Activated B cell treated with CpG ODN at 0.5 μM for 24 hours (primary cell): ENCODE results near the gene IRF4. TPM values are rescaled to one million over a fixed set of nuclear protein-coding genes. Genes with fewer than 3 reads are reported as not detected.
A peak's percentile ranks its signal among the peaks of the same experiment; 100 is the strongest.

Experiments
- ATAC-seq: fragments of 200-7000 bp; cut with Tn5 transposase; one replicate; pipeline ENCODE4 v1.10.0; 2021; ENCODE audit warnings: low read depth, mild to moderate bottlenecking, moderate library complexity
- CTCF ChIA-PET: fragments of 350-600 bp; sonication (Branson Sonifier 250); formaldehyde crosslinking; loops from one replicate; lab custom pipeline; 2021; ENCODE audit warnings: antibody characterized with exemption; lab: Charles Lee
- POLR2A ChIA-PET: fragments of 350-600 bp; sonication (Branson Sonifier 250); formaldehyde crosslinking; loops from one replicate; lab custom pipeline; 2021; ENCODE audit warnings: antibody characterized with exemption; lab: Charles Lee
- DNase-seq: peaks from one replicate; pipeline ENCODE4 v3.0.0; 2022
- H3K27ac Mint-ChIP-seq: one replicate; pipeline ENCODE4 v1.8.0; 2020; ENCODE audit warnings: mixed read lengths
- H3K27me3 Mint-ChIP-seq: one replicate; pipeline ENCODE4 v1.8.0; 2021; ENCODE audit warnings: mixed read lengths
- H3K36me3 Mint-ChIP-seq: one replicate; pipeline ENCODE4 v1.8.0; 2021; ENCODE audit warnings: low read depth, mixed read lengths
- H3K4me1 Mint-ChIP-seq: one replicate; pipeline ENCODE4 v1.8.0; 2021; ENCODE audit warnings: mixed read lengths
- H3K4me3 Mint-ChIP-seq: one replicate; pipeline ENCODE4 v1.8.0; 2020; ENCODE audit warnings: mild to moderate bottlenecking, mixed read lengths
- H3K9me3 Mint-ChIP-seq: one replicate; pipeline ENCODE4 v1.8.0; 2020; ENCODE audit warnings: mixed read lengths
- intact Hi-C: fragments of 100-400 bp; cut with micrococcal nuclease; formaldehyde crosslinking; loops from one replicate; pipeline ENCODE4 v1.15.1; 2024
- total RNA-seq: library from RNA; stranded (reverse); gene quantifications from 2 replicates; pipeline ENCODE4 v1.2.3, GENCODE V29; 2022
- TF ChIP-seq, protein P1 (sequence below): fragments of 200-600 bp; IDR thresholded peaks from one replicate; pipeline ENCODE4 v1.8.0; 2022; ENCODE audit warnings: antibody characterized with exemption, mild to moderate bottlenecking

The IRF4 gene
- total RNA-seq, 1 donor from 2014 or later, result 417 TPM

DNA sequence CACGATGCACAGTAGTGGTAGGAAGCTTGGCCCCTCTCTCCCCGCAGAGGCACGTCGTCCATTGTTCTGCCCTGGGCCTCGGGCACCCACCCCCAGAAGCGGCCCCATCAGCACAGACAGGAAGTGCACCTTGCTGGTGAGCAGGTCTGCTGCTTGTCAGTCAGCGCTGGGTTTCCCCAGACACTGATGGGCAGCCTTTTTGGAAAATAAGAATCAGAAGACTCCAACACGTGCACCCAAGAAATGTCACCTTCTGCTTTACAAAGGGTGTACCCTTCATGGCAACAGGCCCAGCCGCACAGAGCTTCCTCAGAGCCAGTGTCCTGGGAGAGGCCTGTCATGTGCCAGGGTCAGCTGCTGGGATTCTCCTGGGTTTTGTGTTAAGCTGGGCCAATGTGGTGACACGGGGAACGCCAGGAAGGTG, 34.7 kb upstream of the IRF4 start:
- intact Hi-C loops, result loop anchor here (1.0 to 2.0 kb wide), 3 partner anchors 16 to 65 kb away; partner anchors contain the start of gene DUSP22
- H3K27ac Mint-ChIP-seq, result peak overlapping the region; percentile 93
- H3K9me3 Mint-ChIP-seq, result no peaks in the 10 kb centered on the region
- peak overlapping the region; percentile 68 for H3K4me3 Mint-ChIP-seq
- POLR2A ChIA-PET, result interaction anchor here (1.1 to 4.3 kb wide), 5 partner anchors 19 to 119 kb away, joined by 4 to 31 read pairs (median 4); partner anchors contain the start of gene IRF4
- DNase-seq (no peak), ATAC-seq (peak; percentile 85)
- peaks cover 11% of the 10 kb centered on the region for H3K36me3 Mint-ChIP-seq
- no peaks in the 10 kb centered on the region for H3K27me3 Mint-ChIP-seq
- CTCF ChIA-PET, result no interaction called here
- TF ChIP-seq, protein P1, sequence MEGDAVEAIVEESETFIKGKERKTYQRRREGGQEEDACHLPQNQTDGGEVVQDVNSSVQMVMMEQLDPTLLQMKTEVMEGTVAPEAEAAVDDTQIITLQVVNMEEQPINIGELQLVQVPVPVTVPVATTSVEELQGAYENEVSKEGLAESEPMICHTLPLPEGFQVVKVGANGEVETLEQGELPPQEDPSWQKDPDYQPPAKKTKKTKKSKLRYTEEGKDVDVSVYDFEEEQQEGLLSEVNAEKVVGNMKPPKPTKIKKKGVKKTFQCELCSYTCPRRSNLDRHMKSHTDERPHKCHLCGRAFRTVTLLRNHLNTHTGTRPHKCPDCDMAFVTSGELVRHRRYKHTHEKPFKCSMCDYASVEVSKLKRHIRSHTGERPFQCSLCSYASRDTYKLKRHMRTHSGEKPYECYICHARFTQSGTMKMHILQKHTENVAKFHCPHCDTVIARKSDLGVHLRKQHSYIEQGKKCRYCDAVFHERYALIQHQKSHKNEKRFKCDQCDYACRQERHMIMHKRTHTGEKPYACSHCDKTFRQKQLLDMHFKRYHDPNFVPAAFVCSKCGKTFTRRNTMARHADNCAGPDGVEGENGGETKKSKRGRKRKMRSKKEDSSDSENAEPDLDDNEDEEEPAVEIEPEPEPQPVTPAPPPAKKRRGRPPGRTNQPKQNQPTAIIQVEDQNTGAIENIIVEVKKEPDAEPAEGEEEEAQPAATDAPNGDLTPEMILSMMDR, result no peak
- H3K4me1 Mint-ChIP-seq, result peaks cover 73% of the 10 kb centered on the region

DNA sequence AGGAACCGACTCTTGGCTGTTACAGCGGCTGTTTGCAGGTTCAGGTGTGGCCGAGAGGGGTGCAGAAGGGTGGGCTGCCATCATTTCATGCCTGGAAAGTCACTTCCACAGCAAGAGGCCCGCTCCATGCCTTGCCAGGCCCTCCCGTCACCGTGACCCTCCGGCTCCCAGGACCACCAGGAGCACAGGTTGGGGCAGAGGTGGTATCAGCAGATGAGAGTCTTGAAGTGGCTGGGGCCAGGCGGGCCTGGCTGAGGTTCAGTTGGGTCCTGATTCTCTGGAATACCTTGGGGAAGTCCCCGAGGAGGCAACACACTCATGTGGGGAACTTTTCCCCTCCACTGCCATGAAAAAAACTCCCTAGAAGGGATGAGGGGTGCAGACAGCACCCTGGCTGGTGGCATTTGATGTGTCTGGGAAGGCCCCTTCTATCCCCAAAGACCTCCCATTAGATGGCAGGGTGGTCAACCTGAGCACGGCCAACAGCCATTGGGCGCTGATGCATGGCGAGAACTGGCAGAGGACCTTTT, 34.2 kb upstream of the IRF4 start:
- peak overlapping the region; percentile 68 for H3K4me3 Mint-ChIP-seq
- H3K9me3 Mint-ChIP-seq, result no peaks in the 10 kb centered on the region
- peaks cover 74% of the 10 kb centered on the region for H3K4me1 Mint-ChIP-seq
- H3K27ac Mint-ChIP-seq, result peak overlapping the region; percentile 93
- intact Hi-C loops, result loop anchor here (2.0 kb wide), 1 partner anchor 21 kb away; no protein-coding TSS in a partner anchor
- TF ChIP-seq, protein P1, result no peak
- DNase-seq (no peak), ATAC-seq (no peak)
- CTCF ChIA-PET, result no interaction called here
- peaks cover 7% of the 10 kb centered on the region for H3K36me3 Mint-ChIP-seq
- POLR2A ChIA-PET, result interaction anchor here (1.6 to 4.3 kb wide), 3 partner anchors 19 to 38 kb away, joined by 4 to 31 read pairs (median 7); partner anchors contain the start of gene IRF4
- H3K27me3 Mint-ChIP-seq, result no peaks in the 10 kb centered on the region

DNA sequence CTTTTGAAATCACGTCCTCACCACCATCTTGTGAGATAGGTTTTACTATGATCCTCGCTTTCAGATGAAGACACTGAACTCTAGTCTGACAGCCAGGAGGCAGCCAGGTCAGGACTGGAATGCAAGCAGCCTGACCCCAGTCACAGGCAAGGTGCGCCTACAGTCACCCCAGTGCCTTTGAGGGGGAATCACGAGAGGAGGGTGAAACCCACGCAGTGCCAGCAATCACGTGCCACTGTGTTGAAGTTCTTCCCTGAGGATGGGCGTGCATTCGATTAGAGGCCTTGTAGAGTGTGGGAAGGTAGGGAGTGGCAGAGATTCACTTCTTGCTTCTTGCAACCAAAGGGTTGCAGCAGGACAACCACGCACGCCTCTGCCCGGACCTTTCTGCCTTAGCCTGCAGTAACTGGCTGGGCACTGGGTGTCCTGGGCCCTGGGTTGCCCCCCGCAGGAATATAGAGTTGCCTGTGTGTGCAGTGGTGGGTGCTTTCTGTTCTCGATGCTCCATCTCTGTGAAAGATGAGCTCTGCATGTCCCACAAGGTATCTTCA, 33.7 kb upstream of the IRF4 start:
- no peak for ATAC-seq
- DNase-seq, result no peak
- H3K36me3 Mint-ChIP-seq, result peaks cover 6% of the 10 kb centered on the region
- no peaks in the 10 kb centered on the region for H3K9me3 Mint-ChIP-seq
- ChIA-PET CTCF (interaction anchor here (1.5 kb wide), 1 partner anchor 18 kb away, joined by 4 read pairs; no protein-coding TSS in a partner anchor), POLR2A (interaction anchor here (0.6 to 1.5 kb wide), 6 partner anchors 17 to 140 kb away, joined by 3 to 12 read pairs (median 3); partner anchors contain the start of gene IRF4)
- TF ChIP-seq, protein P1, result no peak
- H3K27ac Mint-ChIP-seq, result peak overlapping the region; percentile 93
- H3K4me3 Mint-ChIP-seq, result peak overlapping the region; percentile 60
- H3K27me3 Mint-ChIP-seq, result no peaks in the 10 kb centered on the region
- intact Hi-C loops, result loop anchor here (2.0 kb wide), 1 partner anchor 21 kb away; no protein-coding TSS in a partner anchor
- peaks cover 77% of the 10 kb centered on the region for H3K4me1 Mint-ChIP-seq

DNA sequence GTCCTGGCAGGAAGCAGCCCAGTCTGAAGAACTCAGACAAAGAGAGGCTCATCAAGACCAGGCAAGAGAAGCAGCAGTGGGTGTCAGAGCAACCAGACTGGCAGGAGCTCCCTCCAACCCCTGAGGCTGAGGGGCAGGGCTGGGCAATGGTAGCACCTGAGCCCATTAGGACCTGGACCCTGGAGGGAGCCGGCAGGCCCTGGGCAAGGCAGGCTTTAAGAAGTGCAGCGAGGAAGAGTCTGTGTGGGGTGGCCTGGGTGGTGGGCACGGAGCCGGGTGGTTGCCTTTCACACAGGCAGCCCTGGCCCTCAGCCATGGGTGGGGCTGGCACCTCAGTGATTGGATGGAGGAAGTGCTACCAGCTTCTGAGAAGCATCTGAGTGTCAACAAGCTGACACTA, 33.1 kb upstream of the IRF4 start:
- intact Hi-C loops, result no loop called here
- no peaks in the 10 kb centered on the region for H3K27me3 Mint-ChIP-seq
- peaks cover 78% of the 10 kb centered on the region for H3K4me1 Mint-ChIP-seq
- H3K4me3 Mint-ChIP-seq, result peak overlapping the region; percentile 60
- DNase-seq (no peak), ATAC-seq (peak; percentile 38)
- H3K27ac Mint-ChIP-seq, result peak overlapping the region; percentile 79
- CTCF ChIA-PET, result interaction anchor here (1.5 kb wide), 1 partner anchor 18 kb away, joined by 4 read pairs; no protein-coding TSS in a partner anchor
- TF ChIP-seq, protein P1, result no peak
- H3K36me3 Mint-ChIP-seq, result peaks cover under 1% of the 10 kb centered on the region
- no peaks in the 10 kb centered on the region for H3K9me3 Mint-ChIP-seq
- POLR2A ChIA-PET, result interaction anchor here (0.6 to 1.5 kb wide), 6 partner anchors 17 to 140 kb away, joined by 3 to 12 read pairs (median 3); partner anchors contain the start of gene IRF4

DNA sequence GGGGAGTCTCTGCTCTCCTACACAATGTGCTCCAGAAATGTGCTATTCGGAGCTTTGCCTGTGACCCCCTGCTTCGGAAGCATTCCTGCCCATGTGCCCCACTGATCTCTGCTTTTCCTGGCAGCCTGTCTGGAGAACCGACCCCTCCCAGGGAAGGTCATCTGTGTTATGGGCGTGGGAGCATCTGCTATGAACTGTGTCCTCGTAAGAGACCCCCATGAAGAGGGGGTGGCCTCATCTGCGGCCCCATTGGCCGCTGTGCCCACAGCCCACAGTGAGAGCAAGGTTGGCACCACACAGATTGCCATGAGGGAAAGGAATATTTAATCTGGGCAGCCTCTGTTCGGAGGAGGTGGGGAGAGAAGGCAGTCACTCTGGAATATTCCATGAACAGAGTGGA, 32.7 kb upstream of the IRF4 start:
- no peaks in the 10 kb centered on the region for H3K9me3 Mint-ChIP-seq
- H3K27ac Mint-ChIP-seq, result peak overlapping the region; percentile 79
- CTCF ChIA-PET, result interaction anchor here (1.5 kb wide), 1 partner anchor 17 kb away, joined by 4 read pairs; no protein-coding TSS in a partner anchor
- POLR2A ChIA-PET, result interaction anchor here (0.6 to 1.5 kb wide), 5 partner anchors 31 to 141 kb away, joined by 3 to 12 read pairs (median 3); partner anchors contain the start of gene IRF4
- intact Hi-C loops, result no loop called here
- TF ChIP-seq, protein P1, result no peak
- H3K27me3 Mint-ChIP-seq, result no peaks in the 10 kb centered on the region
- DNase-seq (no peak), ATAC-seq (no peak)
- H3K36me3 Mint-ChIP-seq, result no peaks in the 10 kb centered on the region
- peak overlapping the region; percentile 60 for H3K4me3 Mint-ChIP-seq
- peaks cover 77% of the 10 kb centered on the region for H3K4me1 Mint-ChIP-seq
